Stomach (tissue), 4 donors: ENCODE data around the gene ST6GALNAC3.

Experiments
- CTCF ChIP-seq, 7 experiments: fragments of 450-650 bp in 4 of 7; fragments of 200-600 bp in 3 of 7; sonication (generic) in 3 of 7; IDR thresholded peaks; one replicate each; pipeline ENCODE4 v1.5.1; 2016 to 2019; ENCODE audit warnings: antibody characterized with exemption in 7 of 7, control low read depth in 2 of 7, mild to moderate bottlenecking in 1 of 7
- EP300 ChIP-seq: sonication (generic); formaldehyde crosslinking; IDR thresholded peaks from one replicate; pipeline ENCODE4 v1.6.1; 2017; ENCODE audit warnings: antibody characterized with exemption

GRCh38 chr1:76095802-76096201, 21.3 kb downstream of the ST6GALNAC3 start:
- no peak for TF ChIP-seq CTCF (IDR thresholded peaks at IDR 0.05)
- TF ChIP-seq EP300, result no peak
